Peyer's patch (tissue), 4 donors: ENCODE measurements around the gene UPK3A. TPM values are rescaled to one million over a fixed set of nuclear protein-coding genes. Genes with fewer than 3 reads are reported as not detected.

Source experiments
- DNase-seq, 3 donors: peaks; one replicate each; pipeline ENCODE4 v3.0.0-alpha.2; 2017 to 2019
- H3K27ac ChIP-seq, 4 donors: fragments of 200-600 bp; sonication (generic); one replicate each; pipeline ENCODE4 v1.5.1; 2016 to 2019
- H3K27me3 ChIP-seq, 2 donors: fragments of 200-600 bp; sonication (generic); one replicate each; pipeline ENCODE4 v1.5.1; 2019
- H3K36me3 ChIP-seq, 3 donors: fragments of 200-600 bp; sonication (generic); one replicate each; pipeline ENCODE4 v1.5.1; 2016 to 2019
- H3K4me1 ChIP-seq, 4 donors: fragments of 200-600 bp; sonication (generic); one replicate each; pipeline ENCODE4 v1.5.1; 2016 to 2019
- H3K4me3 ChIP-seq, 4 donors: fragments of 200-600 bp; sonication (generic); 1 replicate in 3 of 4; 2 replicates in 1 of 4; pipeline ENCODE4 v1.5.1; 2016 to 2019; ENCODE audit warnings: mild to moderate bottlenecking in 1 of 4
- H3K9me3 ChIP-seq, 4 donors: fragments of 200-600 bp; sonication (generic); one replicate each; pipeline ENCODE4 v1.5.1; 2016 to 2019; ENCODE audit warnings: mild to moderate bottlenecking in 1 of 4
- CTCF ChIP-seq, 6 experiments: fragments of 450-650 bp in 4 of 6; fragments of 200-600 bp in 2 of 6; sonication (generic) in 1 of 6; IDR thresholded peaks; one replicate each; pipeline ENCODE4 v1.5.1; 2017 to 2019; ENCODE audit warnings: antibody characterized with exemption in 6 of 6, mild to moderate bottlenecking in 3 of 6, moderate library complexity in 1 of 6
- POLR2A ChIP-seq, 2 donors: fragments of 450-650 bp; IDR thresholded peaks; one replicate each; pipeline ENCODE4 v1.5.1; 2017; ENCODE audit warnings: antibody characterized with exemption in 2 of 2, mild to moderate bottlenecking in 2 of 2, moderate library complexity in 2 of 2
- total RNA-seq, 4 donors: library from RNA; depleted of rRNA; stranded (reverse); fragments of >200 nt; gene quantifications; one replicate each; pipeline ENCODE4 v1.1.0, GENCODE V29; 2016

UPK3A gene
- total RNA-seq, 4 donors from 2014 or later, result 4.0 TPM; not detected in 3

- Histone ChIP-seq H3K36me3 (no peaks in the 10 kb centered on the region), H3K4me1 (peaks cover 0 to 3% (median 0%) of the 10 kb centered on the region in 4 donors), H3K9me3 (no peaks in the 10 kb centered on the region), H3K27me3 (no peaks in the 10 kb centered on the region), H3K4me3 (no peak overlapping the region), H3K27ac (peak overlapping the region in 1 of 4 donors; percentile 62)
- DNase-seq, result peak in 2 of 3 donors; percentile 63 to 72
- TF ChIP-seq CTCF (IDR thresholded peaks at IDR 0.05), result no peak
- no peak for TF ChIP-seq POLR2A (IDR thresholded peaks at IDR 0.05)
Measured at GRCh38 chr22:45296628-45297297, 12.0 kb downstream of the UPK3A start.

DNA sequence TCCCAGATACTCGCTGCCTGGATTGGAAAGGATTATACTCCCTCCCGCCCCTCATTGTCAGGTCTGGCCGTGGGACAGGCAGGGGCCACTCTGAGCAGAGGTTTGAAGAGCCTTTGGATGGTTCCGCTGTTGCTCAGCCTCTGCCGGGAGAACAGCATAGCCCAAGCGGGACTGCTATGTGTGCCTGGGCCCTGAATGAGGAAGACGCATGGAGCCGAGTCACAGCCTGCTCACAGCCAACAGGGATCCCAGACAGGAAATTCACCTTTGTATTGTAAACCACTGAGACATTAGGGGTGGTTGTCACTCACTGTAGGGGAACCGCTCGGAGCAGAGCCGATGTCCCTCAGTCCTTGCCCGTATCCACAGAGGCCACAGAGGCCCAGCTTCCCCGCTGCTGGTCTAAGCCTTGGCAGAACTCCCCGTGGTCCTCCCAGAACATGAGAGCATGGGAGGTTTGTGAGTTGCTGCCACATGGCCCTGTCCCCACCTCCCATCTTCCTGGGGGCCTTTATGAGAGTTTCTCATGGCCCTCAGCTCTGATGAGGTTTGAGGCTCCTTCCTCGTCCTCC lies 14.3 kb downstream of the UPK3A start:
- Histone ChIP-seq H3K36me3 (no peaks in the 10 kb centered on the region), H3K4me3 (no peak overlapping the region), H3K4me1 (peaks cover 0 to 3% (median 0%) of the 10 kb centered on the region in 4 donors), H3K9me3 (no peaks in the 10 kb centered on the region), H3K27ac (no peak overlapping the region), H3K27me3 (no peaks in the 10 kb centered on the region)
- no peak for DNase-seq
- TF ChIP-seq POLR2A (IDR thresholded peaks at IDR 0.05) (no peak), CTCF (IDR thresholded peaks at IDR 0.05) (no peak)

GRCh38 chr22:45302751-45303150 lies 18.0 kb downstream of the UPK3A start:
- Histone ChIP-seq H3K4me1 (no peaks in the 10 kb centered on the region), H3K36me3 (no peaks in the 10 kb centered on the region), H3K4me3 (no peak overlapping the region), H3K9me3 (no peaks in the 10 kb centered on the region), H3K27me3 (no peaks in the 10 kb centered on the region), H3K27ac (no peak overlapping the region)
- no peak for TF ChIP-seq POLR2A (IDR thresholded peaks at IDR 0.05)
- no peak for TF ChIP-seq CTCF (IDR thresholded peaks at IDR 0.05)
- no peak for DNase-seq

DNA sequence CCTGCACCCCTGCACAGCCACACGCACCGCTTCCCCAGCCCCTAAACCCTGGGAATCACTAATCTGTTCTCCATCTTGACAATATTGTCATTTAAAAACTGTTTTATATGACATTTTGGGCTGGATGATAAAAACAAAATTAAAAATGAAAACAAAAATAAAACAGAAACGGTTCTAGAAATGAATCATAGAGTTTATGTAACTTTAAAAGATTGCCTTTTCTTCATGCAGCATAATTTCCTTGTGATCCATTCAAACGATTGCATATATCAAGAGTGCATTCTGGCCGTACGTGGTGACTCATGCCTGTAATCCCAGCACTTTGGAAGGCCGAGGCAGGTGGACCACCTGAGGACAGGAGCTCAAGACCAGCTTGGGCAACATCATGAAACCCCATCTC lies 18.4 kb downstream of the UPK3A start:
- no peak for DNase-seq
- no peaks in the 10 kb centered on the region for H3K36me3 ChIP-seq
- H3K4me1 ChIP-seq, result no peaks in the 10 kb centered on the region
- H3K27ac ChIP-seq, result no peak overlapping the region
- no peaks in the 10 kb centered on the region for H3K27me3 ChIP-seq
- no peak overlapping the region for H3K4me3 ChIP-seq
- no peaks in the 10 kb centered on the region for H3K9me3 ChIP-seq
- TF ChIP-seq POLR2A (IDR thresholded peaks at IDR 0.05), result no peak
- TF ChIP-seq CTCF (IDR thresholded peaks at IDR 0.05), result no peak

DNA sequence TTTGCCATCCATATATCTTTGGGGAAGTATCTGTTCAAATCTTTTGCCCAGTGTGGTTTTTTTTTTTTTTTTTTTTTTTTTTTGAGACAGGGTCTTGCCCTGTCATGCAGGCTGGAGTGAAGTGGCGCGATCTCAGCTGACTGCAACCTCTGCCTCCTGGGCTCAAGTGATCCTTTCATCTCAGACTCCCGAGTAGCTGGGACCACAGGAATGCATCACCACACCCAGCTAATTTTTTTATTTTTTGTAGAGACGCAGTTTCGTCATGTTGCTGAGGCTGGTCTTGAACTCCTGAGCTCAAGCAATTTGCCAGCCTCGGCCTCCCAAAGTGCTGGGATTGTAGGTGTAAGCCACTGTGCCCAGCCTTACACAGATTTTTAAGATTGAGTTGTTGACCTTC lies 20.2 kb downstream of the UPK3A start:
- Histone ChIP-seq H3K4me3 (no peak overlapping the region), H3K27me3 (no peaks in the 10 kb centered on the region), H3K9me3 (no peaks in the 10 kb centered on the region), H3K4me1 (peaks cover 0 to 12% (median 0%) of the 10 kb centered on the region in 4 donors), H3K27ac (peak overlapping the region in 1 of 4 donors; percentile 73), H3K36me3 (no peaks in the 10 kb centered on the region)
- TF ChIP-seq POLR2A (IDR thresholded peaks at IDR 0.05) (no peak), CTCF (IDR thresholded peaks at IDR 0.05) (no peak)
- DNase-seq, result no peak
